GM18526 (cell line): ENCODE data around the gene ATPAF2.

Experiments
- POLR2A ChIP-seq: IDR thresholded peaks from 3 replicates; pipeline ENCODE4 v1.6.1; 2011; ENCODE audit not compliant: insufficient read length; ENCODE audit errors: extremely low read depth

The ATPAF2 gene

GRCh38 chr17:17970699-17971430 is 68.1 kb downstream of the ATPAF2 start:
- no peak for TF ChIP-seq POLR2A
